Left forelimb (tissue), 1 donor: ENCODE results near the gene NTN3.
"Not testable (repeated sequence)": the region's sequence is repeated elsewhere in the genome, so short reads cannot be mapped to it uniquely, and the experiment has no call there.

ENCODE experiments used
- DNase-seq: peaks from one replicate; pipeline ENCODE4 v3.0.0-alpha.2; 2018; ENCODE audit warnings: low spot score

The NTN3 gene

GRCh38 chr16:2479996-2480395, 8.9 kb downstream of the NTN3 start:
- DNase-seq: not testable (repeated sequence)

- no peak for DNase-seq
Measured at GRCh38 chr16:2480948-2481347, 9.9 kb downstream of the NTN3 start.

GRCh38 chr16:2481676-2482075, 10.6 kb downstream of the NTN3 start:
- DNase-seq: no peak

- no peak for DNase-seq
Measured at GRCh38 chr16:2482249-2482648, 11.2 kb downstream of the NTN3 start.

GRCh38 chr16:2482708-2483534, 11.8 kb downstream of the NTN3 start:
- DNase-seq: no peak

- no peak for DNase-seq
Measured at GRCh38 chr16:2483939-2484897, 13.1 kb downstream of the NTN3 start.

GRCh38 chr16:2484898-2485508, 13.9 kb downstream of the NTN3 start:
- DNase-seq: no peak

GRCh38 chr16:2485811-2486507, 14.9 kb downstream of the NTN3 start:
- no peak for DNase-seq

- DNase-seq: no peak
Measured at GRCh38 chr16:2486645-2487516, 15.8 kb downstream of the NTN3 start.

- DNase-seq: no peak
Measured at GRCh38 chr16:2487517-2487842, 16.4 kb downstream of the NTN3 start.

- no peak for DNase-seq
Measured at GRCh38 chr16:2487903-2488531, 16.9 kb downstream of the NTN3 start.

GRCh38 chr16:2489581-2489980, 18.5 kb downstream of the NTN3 start:
- no peak for DNase-seq

- no peak for DNase-seq
Measured at GRCh38 chr16:2490190-2491105, 19.4 kb downstream of the NTN3 start.

- DNase-seq: no peak
Measured at GRCh38 chr16:2492292-2492691, 21.2 kb downstream of the NTN3 start.

- no peak for DNase-seq
Measured at GRCh38 chr16:2493605-2494004, 22.5 kb downstream of the NTN3 start.

- DNase-seq: no peak
Measured at GRCh38 chr16:2494616-2495015, 23.5 kb downstream of the NTN3 start.

- no peak for DNase-seq
Measured at GRCh38 chr16:2495041-2495440, 23.9 kb downstream of the NTN3 start.

GRCh38 chr16:2496223-2497115, 25.4 kb downstream of the NTN3 start:
- DNase-seq: no peak
